NCI-H2081 treated with DMSO at 0.1 percent for 48 hours (cell line): ENCODE data around the gene TBL2.
"Not testable (repeated sequence)": the region's sequence is repeated elsewhere in the genome, so short reads cannot be mapped to it uniquely, and the experiment has no call there.

Experiments used
- DNase-seq: peaks from one replicate; lab custom pipeline; 2025; lab: John Stamatoyannopoulos, UW

TBL2 gene

DNA sequence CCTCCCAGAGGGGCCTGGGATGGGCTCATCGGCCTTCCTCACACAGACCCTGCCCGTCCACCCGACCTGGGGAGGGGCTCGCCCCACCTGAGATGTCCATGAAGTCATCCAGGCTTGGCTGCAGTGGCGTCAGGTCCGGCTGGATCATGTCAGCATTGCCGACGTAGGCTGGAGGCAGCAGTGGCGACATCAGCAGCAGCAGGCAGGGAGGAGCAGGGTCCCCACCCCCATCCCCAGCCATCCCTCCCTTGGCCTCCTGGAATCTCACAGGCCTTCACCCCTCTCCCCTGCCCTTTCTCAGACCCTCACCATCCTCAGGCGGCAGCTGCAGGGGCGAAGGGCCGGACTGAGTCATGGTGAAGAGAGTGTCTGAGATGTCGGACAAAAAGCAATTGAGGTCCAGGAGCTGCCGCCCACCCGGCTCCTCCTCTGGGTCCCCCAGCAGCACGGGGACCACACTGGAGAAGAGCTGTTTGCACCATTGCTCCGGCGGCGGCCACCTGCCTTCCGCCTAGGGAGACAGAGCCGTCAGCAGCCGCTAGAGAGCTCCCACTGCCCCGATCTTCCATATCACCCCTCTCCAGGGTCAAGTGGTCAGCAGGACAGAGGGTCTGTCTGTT lies 27.3 kb upstream of the TBL2 start:
- no peak for DNase-seq

DNA sequence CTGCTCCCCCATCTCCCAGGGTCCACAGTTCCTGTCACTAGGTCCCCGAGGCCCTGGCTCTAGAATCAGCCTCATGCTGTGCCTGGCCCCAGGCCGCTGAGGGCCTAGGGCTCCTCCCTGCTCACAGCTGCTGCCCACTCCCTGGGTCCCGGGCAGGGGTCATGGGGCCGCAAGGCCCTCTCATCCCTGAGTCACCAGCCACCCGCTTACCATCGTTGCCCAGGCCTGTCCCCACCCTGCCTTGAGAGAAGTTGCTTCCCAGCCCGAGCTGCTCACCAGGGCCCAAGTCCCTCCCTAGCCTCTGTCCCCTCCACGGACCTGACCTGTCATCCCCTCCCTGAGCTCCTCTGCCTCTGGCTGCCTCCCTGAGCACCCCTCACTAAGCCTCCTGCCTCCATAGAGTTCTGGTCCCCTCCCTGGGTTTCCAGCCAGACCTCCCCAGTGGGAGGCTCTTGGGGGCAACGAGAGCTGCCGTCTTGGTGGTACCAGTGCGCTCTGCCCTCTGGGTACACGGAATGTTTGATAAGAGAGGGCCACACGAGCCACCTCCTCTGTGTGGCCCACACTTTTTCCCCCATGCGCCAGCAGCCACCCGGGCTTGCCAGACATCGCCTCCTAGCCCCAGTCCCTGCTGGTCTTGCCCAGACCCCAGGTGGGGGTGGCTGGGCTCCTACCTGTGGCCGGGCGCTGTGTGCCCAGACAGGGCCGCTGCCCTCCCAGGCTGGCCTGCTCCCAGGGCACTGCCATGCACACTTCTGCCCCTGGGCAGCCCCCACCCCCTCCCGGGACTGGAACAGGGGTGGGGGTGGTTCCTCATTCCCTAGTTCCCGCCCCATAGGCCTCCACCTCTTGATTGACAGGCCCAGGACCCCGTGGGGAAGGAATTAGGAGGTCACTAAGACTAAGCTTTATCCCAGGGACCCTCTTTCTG lies 24.6 kb upstream of the TBL2 start:
- DNase-seq, result no peak

DNA sequence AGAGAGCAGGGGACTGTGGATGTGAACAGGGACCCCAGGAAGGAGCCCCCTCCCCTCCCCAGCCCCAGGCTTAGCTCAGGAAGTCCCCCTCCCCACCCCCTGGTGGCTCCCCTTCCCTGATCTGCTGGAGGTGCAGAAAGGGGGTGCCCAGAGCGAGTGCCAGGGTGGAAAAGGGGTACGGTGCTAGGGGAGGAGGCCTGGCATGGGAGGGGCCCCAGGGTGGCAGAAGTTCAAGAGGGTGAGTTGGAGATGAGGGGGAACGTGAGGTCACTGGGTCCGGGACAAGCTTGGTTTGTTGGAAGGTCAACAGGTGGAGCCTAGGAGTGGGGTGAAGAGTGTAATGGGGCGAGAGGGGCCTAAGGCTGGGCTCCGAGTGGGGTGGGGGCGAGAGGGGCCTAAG lies 21.5 kb upstream of the TBL2 start:
- DNase-seq, result no peak

DNA sequence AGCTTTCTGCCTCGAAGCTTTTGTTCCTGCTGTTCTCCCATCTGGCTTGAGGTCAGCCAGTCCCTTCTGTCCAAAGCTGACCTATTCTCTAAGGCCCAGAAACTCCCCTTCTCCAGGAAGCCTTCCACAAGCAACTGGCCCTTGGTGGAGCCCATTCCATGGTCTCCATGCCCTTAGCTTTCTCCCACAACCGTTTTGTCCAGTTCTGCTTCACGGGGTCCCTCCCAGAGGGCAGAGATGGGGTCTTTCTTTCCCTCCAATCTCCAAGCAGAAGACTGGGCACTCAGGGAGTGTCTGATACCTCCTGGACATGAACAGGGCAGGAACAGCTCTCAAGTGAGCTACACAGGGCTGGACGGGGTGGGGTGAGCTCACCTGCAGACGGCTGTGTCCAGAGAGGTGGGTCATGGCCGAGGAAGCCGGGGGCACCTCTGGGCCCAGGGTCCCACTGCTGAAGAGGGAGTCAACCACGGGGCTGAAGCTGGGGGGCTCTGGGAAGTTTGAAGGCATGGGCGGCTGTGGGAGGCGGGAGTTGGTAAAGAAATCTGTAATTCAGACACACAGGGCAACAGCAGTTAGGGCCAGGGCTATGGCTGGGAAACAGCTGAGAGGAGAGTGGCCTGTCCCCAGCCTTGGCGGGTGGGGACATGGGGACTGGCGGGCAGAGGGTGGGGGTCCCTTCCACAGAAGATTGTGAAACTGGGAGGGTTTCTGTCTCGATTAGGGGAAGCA lies 20.9 kb upstream of the TBL2 start:
- DNase-seq, result no peak

DNA sequence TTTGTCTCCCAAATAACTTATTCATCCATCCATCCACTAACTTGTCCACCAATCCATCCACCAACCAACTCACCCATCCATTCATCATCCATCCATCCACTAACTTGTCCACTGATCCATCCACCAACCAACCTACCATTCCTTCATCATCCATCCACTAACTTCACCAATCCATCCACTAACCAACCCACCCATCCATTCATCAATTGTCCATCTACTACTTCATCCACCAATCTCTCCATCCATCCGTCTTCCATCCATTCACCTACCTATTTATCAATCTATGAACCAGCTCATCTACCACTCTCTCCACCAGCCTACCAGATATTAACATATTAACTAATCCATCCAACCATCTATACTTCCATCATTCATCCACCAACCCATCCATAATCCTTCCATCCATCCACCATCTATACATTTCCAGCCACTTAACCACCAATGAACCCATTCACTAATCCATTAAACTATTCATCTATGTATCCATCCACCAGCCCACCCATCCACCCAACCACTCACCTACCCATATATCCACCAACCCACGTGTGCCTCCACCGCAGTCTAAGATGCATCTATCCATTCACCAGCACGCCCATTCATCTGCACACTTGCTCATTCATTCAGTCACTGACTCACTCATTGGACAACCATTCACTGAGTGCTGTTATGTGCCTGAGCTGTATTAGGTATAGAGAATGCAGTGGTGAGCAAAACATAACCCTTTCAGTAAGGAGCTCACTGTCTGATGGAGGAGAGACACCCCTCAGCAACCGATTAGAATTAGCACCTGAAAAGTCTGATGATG lies 19.8 kb upstream of the TBL2 start:
- no peak for DNase-seq

DNA sequence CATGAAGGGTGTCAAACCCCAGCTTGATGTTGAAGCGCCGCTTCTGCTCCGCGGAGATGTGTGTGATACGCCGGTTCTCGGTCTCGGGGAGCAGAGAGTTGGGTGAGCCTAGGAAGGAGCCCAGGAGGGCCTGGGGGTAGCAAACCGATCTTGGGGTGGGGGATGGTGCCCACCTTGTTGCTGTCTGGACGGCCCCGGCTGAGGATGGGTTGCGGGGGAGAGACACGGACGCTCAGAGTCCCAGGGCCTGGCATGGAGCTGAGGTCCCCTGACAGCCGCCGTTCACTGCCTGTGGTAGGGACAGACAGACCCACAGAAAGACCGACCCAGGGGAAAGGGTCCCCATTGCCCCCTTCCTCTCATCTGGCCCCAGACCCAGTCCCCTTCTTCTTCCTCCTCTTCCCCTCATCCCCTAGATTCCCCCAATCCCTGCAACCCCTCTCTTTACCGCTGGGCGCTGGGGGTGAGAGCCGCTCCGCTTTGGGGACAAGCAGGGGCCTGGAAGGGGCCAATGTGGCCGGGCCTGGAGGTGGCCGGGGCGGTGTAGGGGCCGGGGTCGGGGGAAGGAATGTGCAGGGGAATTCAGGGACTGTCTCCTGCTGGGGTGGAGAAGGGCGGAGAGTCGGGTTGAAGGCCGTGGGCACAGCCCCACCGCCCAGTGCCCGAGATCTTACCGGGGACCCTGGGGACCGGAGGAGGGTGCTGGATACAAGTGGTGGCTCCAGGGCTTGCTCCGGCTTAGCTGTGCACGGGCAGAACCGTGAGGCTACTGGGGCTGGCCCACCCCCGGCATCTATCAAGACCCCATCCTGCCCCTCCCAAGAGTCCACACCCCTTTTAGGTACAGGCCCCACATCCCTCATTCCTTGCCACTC lies 18.0 kb upstream of the TBL2 start:
- DNase-seq, result no peak

DNA sequence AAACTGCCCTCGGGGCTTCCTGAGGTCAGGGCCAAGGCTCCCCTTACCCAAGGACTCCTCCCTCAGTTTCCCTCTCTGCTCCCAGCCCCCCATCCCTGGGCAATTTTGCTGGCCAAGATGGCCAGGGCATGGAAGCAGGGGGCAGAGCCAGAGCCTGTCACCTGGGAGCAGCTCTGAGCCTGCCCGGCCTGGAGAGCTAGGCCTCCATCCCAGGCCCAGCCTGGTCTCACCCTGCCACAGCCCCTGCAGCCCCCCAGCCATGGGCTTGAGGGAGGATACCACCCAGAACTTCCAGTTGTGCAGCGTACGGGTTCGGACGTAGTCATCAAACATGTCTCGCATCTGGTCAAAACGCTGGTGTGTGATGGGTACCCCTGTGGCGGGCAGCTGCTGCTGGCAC lies 17.0 kb upstream of the TBL2 start:
- DNase-seq, result no peak

DNA sequence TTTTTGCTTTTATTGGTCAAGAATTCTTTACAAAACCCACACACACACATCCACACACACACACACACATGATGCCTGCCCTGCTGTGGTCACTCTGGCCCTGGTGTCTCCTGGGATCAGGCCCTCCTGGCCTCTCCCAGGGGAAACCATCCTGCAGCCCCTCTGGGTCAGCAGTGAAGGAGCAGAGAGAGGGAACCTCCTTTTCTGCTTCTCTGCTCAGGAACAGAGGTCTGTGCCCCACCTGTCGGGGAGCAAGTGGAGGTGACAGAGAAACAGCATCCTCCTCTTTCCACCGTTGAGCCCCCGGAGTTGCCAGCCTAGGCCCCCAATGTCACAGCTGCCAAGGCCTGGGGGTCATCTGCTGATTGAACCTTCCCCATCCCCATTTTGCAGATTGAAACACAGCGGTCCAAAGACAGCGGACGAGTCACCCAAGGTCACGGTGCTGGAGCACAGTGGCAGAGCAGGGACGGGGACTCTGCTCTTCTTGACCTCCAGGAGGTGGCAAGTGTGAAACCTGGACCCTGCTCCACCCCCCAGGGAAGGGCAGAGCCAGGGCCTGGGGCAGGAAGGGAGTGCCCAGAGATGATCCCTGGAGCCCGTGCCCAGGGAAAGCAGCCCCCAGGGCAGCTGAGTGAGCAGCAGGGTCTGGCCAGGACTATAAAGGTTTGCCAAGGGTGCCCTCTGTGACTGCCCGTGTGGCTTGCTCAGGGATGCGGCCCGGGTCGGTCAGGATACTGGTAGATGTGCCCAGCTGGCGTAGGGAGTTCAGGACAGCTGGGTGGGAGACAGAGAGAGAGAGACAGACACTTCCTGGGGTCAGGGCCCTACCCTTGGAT lies 15.0 kb upstream of the TBL2 start:
- DNase-seq, result no peak

DNA sequence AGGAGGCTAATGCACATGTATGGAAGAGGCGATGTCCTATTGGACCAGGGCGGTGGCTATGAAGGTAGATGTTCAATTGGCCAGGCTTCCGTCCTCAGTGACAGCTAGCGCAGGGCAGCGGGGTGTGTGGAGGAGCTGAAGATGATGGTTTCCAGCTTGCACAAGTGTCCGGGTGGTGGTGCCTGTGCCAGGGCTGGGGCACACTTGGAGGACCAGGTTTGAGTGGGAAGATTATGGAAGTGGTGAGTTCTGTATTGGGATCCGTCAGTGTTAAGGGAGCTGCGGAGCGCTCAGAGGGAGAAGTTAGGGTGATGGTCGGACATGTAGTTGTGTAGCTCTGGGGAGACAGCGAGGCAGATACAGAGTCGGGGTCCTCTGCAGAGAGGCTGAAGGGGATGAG lies 8.5 kb upstream of the TBL2 start:
- DNase-seq, result no peak

DNA sequence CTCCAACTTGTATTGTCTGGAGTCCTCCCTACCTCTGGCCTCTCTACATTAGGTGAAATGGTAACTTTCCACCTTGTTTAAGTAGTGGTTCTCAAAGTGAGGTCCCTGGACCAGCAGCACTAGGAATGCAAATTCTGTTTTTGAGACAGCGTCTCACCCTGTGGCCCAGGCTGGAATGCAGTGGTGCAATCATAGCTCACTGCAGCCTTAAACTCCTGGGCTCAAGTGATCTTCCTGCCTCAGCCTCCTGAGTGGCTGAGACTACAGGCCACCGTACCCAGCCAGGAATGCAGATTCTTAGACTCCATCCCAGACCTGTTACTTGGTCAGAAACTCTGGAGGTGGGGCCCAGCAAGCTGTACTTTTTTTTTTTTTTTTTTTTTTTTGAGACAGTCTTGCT lies 6.8 kb upstream of the TBL2 start:
- no peak for DNase-seq

DNA sequence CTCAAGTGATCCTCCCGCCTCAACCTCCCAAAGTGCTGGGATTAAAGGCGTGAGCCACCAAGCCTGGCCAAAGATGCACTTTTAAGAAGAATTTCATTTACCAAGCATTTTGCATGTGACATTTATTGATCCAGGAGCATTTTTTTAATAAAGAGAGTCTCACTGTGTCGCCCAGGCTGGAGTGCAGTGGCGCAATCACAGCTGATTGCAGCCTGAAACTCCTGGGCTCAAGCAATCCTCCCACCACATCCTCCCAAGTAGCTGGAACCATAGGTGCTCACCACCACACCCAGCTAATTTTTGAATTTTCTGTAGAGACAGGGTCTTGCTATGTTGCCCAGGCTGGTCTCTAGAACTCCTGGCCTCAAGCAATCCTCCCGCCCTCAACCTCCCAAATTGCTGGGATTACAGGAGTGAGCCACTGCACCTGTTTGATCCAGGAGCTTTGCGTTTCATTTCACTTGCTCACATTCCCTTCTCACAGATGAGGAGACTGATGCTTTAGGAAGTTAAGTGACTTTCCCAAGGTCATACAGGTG lies 4.4 kb upstream of the TBL2 start:
- DNase-seq, result no peak

DNA sequence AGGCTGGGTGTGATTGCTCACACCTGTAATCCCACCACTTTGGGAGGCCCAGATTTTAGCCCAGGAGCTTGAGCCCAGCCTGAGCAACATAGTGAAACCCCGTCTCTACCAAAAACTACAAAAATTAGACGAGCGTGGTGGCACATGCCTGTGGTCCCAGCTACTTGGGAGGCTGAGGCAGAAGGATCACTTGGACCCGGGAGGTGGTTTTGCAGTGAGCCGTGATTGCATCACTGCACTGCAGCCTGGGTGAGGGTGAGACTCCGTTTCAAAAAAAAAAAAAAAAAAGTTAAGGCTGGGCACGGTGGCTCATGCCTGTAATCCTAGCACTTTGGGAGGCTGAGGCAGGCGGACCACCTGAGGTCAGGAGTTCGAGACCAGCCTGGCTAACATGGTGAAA lies 2.6 kb upstream of the TBL2 start:
- DNase-seq, result not testable (repeated sequence)

DNA sequence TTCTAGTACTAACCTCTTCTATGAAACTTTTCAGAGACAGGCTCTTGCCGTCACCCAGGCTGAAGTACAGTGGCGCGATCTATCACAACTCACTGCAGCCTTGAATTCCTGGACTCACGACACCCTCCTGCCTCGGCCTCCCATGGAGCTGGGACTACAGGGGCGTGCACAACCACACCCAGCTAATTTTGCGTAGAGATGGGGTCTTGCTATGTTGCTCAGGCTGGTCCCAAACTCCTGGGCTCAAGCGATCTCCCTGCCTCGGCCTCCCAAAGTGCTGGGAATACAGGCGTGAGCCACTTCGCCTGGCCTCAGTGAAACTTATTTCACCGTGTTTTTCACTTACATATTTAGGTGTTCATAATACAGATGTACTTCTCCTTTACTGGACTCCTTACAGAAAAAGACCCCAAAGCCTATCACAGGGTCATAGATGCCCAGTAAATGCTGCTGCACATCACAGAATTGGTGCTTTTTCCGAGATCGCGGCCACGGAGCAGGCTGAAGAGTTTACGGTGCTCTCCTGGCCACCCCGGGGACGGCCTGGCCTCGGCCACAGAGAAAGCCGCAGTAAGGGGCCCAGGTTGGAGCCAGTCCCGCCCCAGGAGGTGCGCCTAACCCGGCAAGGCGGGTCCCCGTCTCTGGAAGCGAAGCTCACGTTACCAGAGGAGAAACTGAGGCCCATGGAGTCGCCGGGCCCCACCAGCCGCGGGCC lies 595 bp downstream of the TBL2 start:
- DNase-seq, result no peak

DNA sequence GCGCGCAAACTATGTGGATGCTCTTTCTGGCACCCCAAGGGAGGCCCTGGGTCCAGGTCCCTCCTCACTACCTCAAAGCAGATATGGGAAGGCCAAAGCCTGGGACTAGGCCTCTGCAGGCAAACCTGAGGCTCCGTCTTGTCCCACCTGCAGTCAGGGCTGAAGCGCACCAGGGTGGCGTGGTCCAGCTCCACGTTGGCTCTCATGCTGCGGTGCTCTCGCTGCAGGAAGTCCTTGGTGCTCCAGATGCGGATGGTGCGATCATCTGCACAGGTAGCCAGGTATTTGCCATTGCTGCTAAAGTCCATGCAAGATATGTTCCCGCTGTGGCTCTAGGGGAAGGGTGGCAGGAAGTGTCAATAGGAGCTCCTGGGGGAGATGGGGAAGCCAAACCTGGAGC lies 4.6 kb downstream of the TBL2 start:
- DNase-seq, result no peak

DNA sequence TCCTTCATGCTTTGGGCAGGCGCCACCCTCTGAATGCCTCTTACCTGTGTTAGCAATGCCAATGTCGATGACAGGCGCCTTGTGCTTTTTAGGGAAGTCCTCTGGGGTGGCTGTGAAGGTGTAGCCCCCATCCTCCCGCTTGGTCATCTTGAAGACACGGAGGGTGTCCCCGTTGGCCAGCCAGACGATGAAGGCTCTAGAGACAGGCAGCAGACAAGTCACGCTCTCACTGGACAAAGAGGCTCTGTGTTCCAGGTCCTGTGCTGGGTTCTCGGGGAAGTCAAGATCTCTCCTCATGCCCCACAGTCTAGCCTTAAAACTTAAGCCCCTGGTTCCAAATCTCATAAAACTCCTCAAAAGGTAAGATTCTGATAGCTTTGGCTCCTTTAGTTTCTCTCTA lies 5.1 kb downstream of the TBL2 start:
- no peak for DNase-seq

DNA sequence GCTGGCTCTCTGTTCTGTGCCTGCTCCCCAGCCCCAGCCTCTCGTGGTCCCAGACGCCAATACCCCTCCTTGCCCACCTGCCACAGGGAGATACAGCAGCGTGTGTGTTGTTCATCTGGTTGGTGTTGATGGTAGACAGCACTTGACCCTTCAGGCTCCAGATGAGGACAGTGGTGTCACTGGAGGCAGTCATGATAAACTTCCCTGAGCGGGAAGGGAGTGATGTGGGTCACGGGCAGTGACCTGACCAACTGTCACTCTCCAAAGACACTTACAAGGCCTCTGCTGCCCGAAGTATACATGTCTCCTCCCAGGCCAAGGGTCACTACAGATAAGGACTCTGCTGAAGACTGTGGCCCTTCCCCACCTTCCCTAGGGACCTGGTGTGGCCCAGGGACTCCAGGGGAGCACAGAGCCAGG lies 5.6 kb downstream of the TBL2 start:
- DNase-seq, result no peak

DNA sequence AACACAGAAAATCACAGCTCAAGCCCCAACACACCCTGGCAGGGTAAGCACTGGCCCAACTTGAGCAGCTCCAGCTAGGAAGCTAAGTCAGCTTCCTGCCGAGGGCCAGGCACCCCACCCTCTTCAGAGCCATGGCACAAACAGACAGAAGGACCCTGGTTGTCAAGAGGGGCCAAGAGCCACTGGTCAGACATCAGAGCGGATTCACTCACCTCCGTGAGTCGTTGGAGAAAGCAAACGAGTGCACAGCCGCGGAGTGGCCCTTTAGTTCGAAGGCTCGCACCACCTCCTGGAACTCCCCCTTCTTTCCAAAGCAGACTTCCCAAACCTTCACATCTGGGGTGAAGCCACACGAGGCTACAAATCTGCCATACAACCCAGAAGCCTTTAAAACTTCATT lies 7.4 kb downstream of the TBL2 start:
- DNase-seq, result no peak

DNA sequence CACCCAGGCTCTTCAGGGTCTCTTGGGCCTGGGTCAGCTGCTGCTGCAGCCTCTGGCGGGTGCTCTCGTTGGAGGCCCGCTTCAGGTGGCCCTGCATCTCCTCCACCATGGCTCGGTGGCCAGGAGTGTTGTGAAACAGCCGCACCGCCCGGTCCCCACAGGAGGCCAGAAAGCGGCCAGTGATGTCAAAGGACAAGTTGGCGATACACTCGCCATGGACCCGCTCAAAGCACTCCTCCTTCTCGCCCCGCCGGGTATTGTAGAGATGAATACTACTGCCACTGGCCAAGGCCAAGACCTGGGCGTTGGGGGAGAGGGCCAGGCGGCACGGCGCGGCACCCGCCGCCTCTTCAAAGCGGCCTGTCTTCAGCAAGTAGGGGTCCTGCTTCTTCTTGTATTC lies 7.9 kb downstream of the TBL2 start:
- DNase-seq, result no peak

DNA sequence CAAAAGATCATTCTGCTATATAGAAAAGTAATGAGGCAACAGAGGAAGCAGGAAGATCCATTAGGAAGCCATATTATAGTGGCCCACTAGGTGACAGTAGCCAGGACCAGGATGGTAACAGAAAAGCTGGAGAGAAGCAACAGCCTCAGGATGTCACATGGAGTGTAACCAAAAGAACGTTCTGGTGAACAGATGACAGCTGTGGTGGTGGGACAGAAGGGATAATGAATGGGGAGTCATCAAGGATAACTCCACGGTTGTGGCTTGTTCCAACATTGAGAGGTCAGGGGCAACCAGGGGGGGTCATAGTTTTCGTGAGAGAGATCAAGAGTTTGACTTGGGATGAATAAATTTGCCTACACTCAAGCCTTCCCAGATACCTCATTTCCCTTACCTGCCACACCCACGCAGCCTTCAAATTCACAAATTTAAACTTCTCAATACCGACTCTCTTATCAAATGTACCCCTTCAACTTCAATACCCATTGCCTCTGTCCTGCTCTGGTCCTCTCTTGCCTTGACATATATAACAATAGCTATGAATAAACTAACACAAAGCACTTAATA lies 9.3 kb downstream of the TBL2 start:
- DNase-seq, result no peak
